Stimulated activated CD4-positive, alpha-beta T cell treated with anti-CD3 and anti-CD28 coated beads, Interleukin-2, amount 100 ng/mL, for 24 hours (primary cell): Measurements from ENCODE around the gene TCP1.
"Not testable (repeated sequence)": the region's sequence is repeated elsewhere in the genome, so short reads cannot be mapped to it uniquely, and the experiment has no call there.

Experiments
- DNase-seq, 2 donors: peaks; one replicate each; pipeline ENCODE4 v3.0.0-alpha.2; 2020

The TCP1 gene

GRCh38 chr6:159816775-159817174 is 27.4 kb upstream of the TCP1 start:
- DNase-seq: not testable (repeated sequence)

DNA sequence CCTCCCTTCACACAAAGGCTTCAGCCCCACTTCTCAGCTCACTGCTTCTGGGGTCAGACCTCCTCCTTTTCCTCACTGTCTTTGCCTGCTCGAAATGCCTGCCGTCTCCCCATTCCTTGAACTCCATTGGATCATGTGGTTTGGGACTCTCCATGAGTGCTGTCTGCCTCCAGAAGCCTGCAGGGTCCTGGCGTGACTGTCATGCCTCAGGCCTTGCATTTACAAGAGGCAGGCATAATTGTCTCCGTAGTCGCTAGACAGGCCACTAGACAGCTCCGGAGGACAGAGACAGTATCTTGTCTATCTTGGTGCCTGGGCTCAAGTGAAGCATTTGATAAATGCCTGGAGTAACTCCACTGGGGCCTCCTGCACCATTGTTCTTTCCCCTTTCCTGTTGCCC is 26.0 kb upstream of the TCP1 start:
- DNase-seq: no peak

DNA sequence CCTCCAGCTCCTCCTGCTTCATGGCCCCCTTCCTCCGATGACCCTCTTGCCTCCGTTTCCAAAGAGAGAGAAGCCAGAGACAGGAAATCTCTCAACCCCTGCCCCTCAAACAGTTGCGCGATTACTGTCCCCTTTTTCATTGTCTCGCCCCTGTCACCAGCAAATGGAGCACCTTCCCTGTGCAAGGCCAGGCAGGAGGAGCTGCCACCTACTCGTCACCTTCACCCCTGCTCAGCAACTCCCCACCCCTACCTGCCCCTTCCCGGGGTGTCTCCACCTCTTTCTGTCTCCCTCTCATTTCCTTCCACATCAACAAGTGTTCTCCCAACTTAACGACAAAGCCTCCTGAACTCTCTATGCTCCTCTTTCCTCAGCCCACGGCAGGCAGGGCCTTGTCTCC is 24.4 kb upstream of the TCP1 start:
- no peak for DNase-seq

- no peak for DNase-seq
Observed at GRCh38 chr6:159809149-159809548, 19.7 kb upstream of the TCP1 start.

DNA sequence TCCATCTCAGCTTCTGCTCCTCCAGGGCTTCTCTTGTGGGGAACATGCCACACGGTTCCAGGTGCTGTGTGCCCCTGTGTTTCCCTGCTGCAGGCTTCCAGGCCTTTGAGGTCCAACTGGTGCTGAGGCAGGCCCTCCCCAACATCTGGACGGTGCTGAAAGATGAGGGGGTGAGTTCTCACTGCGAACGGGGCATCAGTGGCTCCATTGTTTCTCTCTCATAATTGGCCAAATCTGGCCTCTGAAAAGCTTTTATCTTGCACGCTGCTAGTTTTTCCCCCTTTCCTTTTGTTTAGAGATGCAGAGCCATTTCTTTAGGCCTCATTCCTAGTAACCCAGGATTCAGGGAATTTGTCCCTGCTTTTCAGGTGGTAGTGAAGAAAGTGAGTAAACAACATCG is 19.2 kb upstream of the TCP1 start:
- DNase-seq: no peak

DNA sequence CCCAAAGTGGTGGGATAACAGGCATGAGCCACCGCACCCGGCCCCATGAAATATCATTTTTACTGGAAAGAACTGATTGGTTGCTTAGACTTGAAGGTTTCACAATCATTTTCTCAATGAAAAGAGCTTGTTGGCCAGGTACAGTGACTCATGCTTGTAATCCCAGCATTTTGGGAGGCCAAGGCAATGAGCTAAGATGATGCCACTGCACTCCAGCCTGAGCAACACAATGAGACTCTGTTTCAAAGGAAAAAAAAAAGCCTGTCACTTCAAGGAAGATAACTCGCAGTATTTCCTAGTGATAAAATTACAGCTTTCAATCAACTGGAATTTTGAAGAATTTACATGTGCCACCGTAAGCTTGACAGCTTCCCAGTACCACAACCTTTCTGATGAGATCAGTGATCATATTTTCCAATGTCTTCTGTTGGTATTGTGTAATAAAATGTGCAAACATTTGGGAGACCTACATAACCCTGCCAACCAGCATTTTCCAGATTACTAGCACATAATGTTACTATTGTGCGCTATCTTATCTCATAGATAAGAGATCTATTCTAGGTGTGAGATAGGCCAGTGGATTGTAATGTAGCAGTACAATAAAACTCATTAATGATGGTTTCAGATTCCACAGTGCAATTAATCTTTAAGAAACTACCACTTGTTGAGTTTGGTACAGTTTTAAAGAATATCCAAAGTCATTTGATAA is 17.9 kb upstream of the TCP1 start:
- no peak for DNase-seq

DNA sequence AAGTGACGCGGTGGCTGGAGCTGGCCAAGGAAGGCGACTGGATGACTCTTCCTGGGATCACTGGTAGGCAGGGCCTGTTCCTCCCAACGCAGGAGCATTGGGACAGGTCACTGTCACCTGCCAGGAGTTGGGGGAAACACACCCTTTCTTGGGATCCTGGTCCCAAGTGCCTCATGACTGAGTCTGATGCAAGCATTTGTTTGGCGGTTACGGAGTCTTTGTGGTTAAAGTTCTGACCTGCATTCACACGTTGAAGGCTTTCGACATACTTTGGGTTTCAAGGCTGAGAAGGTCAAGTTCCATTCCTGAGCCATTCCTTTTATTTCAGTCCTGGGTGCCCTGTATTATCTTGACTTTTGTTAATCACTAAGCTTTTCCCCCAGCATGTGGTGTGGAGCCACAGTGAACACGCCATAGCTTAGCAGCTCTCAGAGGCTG is 16.6 kb upstream of the TCP1 start:
- DNase-seq: no peak

- DNase-seq: no peak
Observed at GRCh38 chr6:159805440-159806020, 16.1 kb upstream of the TCP1 start.

- no peak for DNase-seq
Observed at GRCh38 chr6:159804504-159804903, 15.1 kb upstream of the TCP1 start.

- DNase-seq: no peak
Observed at GRCh38 chr6:159801935-159802334, 12.5 kb upstream of the TCP1 start.

- DNase-seq: no peak
Observed at GRCh38 chr6:159800141-159800865, 10.9 kb upstream of the TCP1 start, which contains the start of gene PNLDC1. PNLDC1 (plus strand) TSS chr6:159800276; CDS start chr6:159800308, 32 bp downstream.

- no peak for DNase-seq
Observed at GRCh38 chr6:159797554-159797953, 8.2 kb upstream of the TCP1 start.

- DNase-seq: not testable (repeated sequence)
Observed at GRCh38 chr6:159794976-159795375, 5.6 kb upstream of the TCP1 start.

- DNase-seq: peak; percentile 23 to 26
Observed at GRCh38 chr6:159790956-159791598, 1.7 kb upstream of the TCP1 start.

DNA sequence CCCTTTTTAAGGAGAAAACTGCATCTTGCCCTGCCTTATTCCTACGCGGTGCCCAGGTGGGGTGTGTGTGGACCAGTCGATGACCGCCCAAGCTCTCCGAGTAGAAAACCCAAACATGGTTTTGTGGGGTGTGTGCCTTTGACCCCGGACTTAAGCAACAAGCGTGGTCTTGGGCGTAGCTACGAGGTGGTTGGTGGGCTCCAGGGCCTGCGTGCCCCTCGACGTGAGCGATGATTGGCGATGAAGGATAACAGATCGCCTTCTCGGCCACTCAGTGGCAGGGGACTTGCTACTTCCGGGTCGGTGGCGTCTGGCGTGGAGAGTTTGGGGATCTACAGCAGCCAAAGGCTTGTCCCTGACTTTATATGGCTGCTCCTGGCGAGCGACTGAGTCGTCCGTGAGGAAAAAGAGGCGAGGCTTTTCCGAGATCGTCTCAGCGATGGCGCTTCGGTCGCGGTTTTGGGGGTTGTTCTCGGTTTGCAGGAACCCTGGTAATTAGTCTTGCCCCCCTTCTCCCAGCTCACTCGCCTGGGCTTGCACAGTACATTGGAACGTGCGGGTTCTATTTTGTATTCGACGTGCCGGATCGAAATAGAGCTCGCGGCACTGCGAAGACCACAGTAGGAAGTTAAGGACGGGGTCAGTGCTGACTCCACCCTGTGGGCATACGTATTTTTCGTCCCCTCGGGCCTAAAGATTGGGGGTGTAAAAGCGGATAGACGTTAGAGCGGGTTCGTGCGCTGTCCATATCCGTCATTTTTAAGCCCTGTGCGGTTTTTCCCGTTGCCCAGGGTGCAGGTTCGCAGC is 950 bp upstream of the TCP1 start, which contains the start of gene MRPL18:
Gene MRPL18 (plus strand): TSS at position 319 of the 807 bp plus-strand sequence. CDS start 121 bp downstream, at position 440.
- peak; percentile 89 to 90 for DNase-seq

GRCh38 chr6:159788753-159789376 is 537 bp downstream of the TCP1 start:
- DNase-seq: peak; percentile 39 to 45

GRCh38 chr6:159788276-159788675 is 1.1 kb downstream of the TCP1 start:
- peak in 1 of 2 donors; percentile 19 for DNase-seq

DNA sequence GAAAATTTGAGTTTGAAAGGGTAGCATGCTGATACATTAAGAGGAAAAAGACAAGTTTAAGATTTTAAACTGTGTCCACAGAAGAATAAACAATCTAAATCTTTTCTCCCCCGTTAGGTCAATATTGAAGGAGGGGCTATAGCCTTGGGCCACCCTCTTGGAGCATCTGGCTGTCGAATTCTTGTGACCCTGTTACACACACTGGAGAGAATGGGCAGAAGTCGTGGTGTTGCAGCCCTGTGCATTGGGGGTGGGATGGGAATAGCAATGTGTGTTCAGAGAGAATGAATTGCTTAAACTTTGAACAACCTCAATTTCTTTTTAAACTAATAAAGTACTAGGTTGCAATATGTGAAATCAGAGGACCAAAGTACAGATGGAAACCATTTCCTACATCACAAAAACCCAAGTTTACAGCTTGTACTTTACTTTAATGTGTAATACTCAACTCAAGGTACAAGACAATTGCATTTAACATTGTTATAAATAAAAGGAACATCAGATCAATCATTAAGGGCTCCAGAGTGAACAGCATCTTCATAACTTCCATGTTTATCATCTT is 10.8 kb downstream of the TCP1 start:
- no peak for DNase-seq

GRCh38 chr6:159778131-159778530 is 11.3 kb downstream of the TCP1 start:
- DNase-seq: no peak

DNA sequence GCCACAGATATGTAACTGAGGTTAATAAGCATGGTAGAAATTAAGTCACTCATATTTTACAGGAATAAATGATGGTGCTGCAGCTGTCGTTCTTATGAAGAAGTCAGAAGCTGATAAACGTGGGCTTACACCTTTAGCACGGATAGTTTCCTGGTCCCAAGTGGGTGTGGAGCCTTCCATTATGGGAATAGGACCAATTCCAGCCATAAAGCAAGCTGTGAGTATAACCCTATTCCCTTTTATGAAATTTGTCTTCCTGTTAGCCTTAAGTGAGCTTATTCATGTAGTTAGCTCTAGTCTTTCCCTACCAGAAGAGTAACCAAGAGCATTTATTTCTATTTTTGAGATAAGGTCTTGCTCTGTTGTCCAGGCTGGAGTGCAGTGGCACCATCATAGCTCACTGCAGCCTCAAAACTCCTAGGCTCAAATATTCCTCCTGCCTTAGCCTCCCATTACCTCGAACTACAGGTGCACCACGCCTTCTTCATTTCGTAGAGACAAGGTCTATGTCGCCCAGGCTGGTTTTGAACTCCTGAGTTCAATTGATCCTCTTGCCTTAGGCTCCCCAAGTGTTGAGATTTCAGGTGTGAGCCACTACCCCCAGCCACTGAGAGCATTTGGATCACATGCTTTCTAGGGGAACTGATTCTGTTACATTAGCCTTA is 12.0 kb downstream of the TCP1 start:
- no peak for DNase-seq

GRCh38 chr6:159772196-159772595 is 17.2 kb downstream of the TCP1 start:
- DNase-seq: no peak
